GM19240 (cell line): ENCODE results near the gene COPZ2.
A peak's percentile ranks its signal among the peaks of the same experiment; 100 is the strongest.
"Not testable (repeated sequence)": the region's sequence is repeated elsewhere in the genome, so short reads cannot be mapped to it uniquely, and the experiment has no call there.

Experiments
- DNase-seq: peaks from one replicate; pipeline ENCODE4 v3.0.0; 2011; ENCODE audit warnings: low spot score; ENCODE audit not compliant: insufficient read length

Gene COPZ2, protein sequence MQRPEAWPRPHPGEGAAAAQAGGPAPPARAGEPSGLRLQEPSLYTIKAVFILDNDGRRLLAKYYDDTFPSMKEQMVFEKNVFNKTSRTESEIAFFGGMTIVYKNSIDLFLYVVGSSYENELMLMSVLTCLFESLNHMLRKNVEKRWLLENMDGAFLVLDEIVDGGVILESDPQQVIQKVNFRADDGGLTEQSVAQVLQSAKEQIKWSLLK

GRCh38 chr17:48037036-48037837 is at the start of gene COPZ2:
TSS of gene COPZ2 (minus strand) at chr17:48037797. CDS start at chr17:48037777, 20 bp downstream.
- no peak for DNase-seq

DNA sequence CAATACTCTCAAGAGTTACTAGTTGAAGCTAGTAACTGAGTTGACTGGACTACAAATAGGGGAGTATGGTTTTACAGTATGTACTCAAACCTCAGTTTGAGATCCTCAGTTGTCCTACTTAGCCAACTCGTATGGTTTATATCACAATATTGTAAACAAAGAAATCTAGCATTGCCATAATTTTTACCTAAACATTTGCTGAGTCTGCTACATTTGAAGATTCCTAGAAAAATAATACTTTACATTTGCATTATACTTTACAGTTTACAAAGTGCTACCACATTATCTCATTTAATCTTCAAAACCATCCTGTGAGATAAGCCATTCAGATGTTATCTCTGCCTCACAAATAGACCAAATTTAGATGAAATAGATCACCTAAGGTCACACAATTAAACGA is 47.3 kb upstream of the COPZ2 start:
- no peak for DNase-seq

DNA sequence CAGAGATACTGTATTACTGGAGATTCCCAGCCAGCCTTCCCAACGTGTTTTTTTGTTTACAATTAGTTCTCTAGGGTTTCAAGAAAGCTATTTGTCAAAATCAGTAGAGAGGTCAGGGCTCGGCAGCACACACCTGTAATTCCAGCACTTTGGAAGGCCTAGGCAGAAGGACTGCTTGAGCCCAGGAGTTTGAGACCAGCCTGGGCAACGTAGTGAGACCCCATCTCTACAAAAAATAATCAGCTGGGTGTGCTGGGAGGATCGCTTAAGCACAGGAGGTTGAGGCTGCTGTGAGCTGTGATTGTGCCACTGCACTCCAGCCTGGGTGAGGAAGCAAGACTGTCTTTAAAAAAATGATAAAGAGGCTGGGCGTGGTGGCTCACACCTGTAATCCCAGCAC is 44.3 kb upstream of the COPZ2 start:
- DNase-seq = no peak

DNA sequence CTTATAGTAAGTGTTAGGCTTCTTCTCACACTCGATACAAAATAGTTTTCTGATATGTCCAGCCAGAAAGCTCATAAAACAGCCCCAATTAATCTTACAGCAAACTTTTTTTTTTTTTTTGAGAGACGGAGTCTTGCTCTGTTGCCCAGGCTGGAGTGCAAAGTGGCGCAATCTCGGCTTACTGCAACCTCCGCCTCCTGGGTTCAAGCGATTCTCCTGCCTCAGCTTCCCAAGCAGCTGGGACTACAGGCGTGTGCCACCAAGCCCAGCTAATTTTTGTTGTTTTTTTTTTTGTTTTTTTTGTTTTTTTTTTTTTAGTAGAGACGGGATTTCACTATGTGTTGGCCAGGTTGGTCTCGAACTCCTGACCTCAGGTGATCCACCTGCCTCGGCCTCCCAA is 39.6 kb upstream of the COPZ2 start:
- DNase-seq = not testable (repeated sequence)

GRCh38 chr17:48074322-48075081 is 36.9 kb upstream of the COPZ2 start:
- DNase-seq = peak; percentile 26

- not testable (repeated sequence) for DNase-seq
Observed at GRCh38 chr17:48073566-48074094, 36.0 kb upstream of the COPZ2 start.

GRCh38 chr17:48072811-48073210 is 35.2 kb upstream of the COPZ2 start:
- DNase-seq = not testable (repeated sequence)

DNA sequence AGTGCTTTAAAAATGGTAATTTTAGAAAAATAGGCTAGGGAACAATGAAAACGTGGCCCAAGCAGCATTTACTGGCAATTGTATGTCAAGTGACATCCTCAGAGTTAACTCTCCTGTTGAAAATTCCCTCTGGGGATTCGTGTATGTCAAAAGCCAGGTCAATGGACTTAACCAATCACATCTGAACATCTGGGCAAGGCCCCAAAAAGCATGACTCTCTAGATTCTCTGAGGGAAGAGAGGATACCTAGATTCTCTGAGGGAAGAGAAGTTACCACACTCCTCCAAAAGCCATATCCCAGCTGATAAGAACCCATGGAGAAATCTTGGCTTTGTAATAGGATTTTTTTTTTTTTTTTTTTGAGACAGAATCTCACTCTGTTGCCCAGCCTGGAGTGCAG is 34.1 kb upstream of the COPZ2 start:
- DNase-seq = no peak

DNA sequence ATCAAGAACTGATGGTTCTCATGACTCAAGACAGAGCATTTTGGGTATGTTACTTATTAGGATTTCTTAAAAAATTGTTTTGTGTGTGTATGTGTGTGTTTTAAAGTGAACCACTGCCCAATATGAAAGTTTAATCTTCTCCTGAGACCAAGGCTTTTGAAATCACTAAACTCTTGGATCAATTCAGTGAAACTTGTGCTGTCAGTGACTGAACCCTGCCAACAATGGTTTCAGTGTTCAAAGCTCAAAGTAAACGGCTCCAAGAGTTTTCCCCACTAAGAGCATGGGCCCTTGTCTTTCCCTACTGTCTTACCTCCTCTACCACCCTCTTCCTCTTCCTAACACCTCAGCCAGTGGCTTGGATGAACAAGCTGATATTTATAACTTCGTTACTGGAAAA is 32.6 kb upstream of the COPZ2 start:
- DNase-seq = no peak

DNA sequence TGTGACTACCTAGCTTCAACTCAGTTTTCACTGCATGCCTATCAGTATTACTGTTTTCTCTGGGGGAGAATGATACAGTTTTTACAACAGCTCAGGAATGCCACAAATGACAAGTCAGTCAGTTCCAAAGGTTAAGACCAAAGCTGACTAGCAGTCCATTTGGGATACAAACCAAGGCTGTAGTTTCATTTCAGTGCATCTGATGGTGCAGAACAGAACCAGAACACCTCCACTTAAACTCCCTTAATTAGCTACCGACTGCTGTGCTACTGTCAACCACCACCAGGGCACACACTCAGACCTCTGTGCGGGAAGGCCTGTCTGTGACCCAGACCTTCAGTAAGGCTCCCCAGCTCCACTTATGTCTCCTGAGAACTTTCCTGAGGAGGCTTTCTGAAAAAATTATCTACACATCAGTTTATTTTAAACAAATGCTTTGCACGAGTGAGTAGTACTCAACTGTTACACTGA is 30.9 kb upstream of the COPZ2 start:
- DNase-seq = no peak

- not testable (repeated sequence) for DNase-seq
Observed at GRCh38 chr17:48067808-48068207, 30.2 kb upstream of the COPZ2 start.

- no peak for DNase-seq
Observed at GRCh38 chr17:48067245-48067644, 29.6 kb upstream of the COPZ2 start.

DNA sequence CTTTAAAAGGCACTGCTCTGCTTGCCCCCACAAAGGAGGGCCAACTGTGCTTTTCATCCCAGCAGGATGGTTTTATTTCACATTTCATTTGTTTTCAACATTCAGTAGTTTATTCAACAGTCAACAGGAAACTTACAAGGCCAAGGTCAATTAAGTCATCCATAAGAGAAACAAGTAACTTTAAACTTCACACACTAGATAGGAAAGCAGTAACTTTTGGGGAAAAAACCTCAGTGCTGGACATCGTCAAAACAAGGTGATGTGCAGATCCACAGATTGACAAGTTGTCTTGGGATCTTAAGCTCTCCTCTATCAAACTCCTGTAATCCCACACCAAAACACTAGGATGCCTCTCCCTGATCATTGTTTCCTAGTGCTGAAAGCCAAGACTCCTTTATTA is 29.1 kb upstream of the COPZ2 start:
- DNase-seq = no peak

DNA sequence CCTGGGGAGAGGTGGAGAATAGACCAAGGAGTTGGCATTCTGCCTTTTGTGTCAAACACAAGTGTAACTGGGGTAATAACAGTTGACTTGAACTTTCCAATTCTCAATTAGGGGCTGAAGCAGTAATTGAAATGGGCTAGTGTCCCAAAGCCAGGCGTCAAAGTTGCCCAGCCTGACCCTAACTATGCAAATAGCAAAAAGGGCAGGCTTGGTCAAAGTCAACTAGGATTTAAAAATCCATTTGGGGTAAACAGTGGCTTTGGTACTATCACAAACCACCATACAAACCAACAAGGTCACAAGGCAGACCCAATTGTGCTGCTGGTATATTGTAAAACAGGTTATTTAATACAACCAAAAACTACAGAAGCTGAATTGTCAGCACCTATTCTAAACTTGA is 28.6 kb upstream of the COPZ2 start:
- DNase-seq = no peak

DNA sequence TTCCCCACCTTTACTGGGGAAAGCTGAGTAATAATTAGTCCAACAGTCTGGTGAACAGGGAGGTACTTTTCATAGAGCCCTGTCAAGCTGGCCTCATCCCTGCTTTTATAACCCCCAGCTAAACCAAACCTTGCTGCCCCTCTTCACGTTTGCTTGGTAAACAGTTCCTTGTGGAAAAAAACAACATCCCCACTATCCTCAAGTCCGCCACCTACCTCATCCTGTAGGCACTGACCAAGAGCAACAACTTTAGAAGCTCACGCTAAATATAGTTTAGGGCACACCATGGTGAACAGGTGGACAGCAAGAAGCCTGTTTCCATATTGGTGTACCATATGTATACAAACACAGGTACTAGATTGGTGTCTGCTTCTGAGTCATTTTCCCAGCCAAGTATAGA is 27.0 kb upstream of the COPZ2 start:
- DNase-seq = no peak

- DNase-seq = no peak
Observed at GRCh38 chr17:48062273-48062672, 24.7 kb upstream of the COPZ2 start.

DNA sequence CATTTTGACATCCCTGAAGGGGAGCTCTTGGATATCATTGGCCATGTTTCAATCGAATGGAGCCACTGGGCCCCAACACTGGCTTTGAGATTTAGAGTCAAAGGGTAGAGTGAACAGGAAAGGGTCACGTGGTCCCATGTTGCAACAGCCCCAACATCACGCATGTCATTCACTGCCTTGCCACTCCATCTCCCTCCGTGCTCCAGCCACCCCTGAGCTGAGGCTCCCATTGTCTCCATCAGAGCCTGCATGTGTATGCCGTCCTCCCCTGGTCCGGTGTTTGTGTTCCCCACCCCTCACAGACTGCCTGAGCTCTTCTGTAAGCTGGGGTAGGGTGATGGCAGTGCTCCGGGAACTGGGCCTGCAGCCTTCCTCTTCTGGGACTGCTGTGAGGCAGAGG is 22.7 kb upstream of the COPZ2 start:
- no peak for DNase-seq

GRCh38 chr17:48059125-48059668 is 21.6 kb upstream of the COPZ2 start:
- no peak for DNase-seq

DNA sequence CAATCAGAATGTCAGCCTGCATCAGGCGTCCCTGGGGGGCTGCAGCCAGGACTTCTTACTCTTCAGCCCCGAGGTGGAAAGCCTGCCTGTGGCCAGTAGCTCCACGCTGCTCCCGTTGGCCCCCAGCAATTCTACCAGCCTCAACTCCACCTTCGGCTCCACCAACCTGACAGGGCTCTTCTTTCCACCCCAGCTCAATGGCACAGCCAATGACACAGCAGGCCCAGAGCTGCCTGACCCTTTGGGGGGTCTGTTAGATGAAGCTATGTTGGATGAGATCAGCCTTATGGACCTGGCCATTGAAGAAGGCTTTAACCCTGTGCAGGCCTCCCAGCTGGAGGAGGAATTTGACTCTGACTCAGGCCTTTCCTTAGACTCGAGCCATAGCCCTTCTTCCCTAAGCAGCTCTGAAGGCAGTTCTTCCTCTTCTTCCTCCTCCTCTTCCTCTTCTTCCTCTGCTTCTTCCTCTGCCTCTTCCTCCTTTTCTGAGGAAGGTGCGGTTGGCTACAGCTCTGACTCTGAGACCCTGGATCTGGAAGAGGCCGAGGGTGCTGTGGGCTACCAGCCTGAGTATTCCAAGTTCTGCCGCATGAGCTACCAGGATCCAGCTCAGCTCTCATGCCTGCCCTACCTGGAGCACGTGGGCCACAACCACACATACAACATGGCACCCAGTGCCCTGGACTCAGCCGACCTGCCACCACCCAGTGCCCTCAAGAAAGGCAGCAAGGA is 21.0 kb upstream of the COPZ2 start:
- no peak for DNase-seq

DNA sequence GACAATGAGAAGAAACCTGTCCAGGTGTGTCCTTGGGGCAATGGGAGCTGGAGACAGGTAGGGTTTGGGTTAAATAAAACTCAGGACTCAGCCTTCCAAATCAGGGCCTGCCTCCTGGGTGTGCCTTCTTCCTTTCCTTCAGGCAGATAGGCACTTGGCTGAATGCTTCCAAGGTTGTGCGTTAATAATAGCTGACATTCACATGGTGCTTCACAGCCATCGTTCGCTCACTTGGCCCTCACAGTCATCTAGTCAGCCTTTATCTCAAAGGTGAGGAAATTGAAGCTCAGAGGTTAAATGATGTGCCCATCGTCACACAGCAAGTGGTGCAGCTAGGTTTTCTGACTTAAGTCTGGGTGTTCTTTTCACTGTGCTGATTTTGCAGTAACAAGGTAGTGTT is 20.0 kb upstream of the COPZ2 start:
- DNase-seq = no peak

GRCh38 chr17:48056879-48057278 is 19.3 kb upstream of the COPZ2 start:
- DNase-seq = no peak
